HG03108 (cell line): ENCODE results near the gene DEPDC1B.
"Not testable (repeated sequence)": the region's sequence is repeated elsewhere in the genome, so short reads cannot be mapped to it uniquely, and the experiment has no call there.

Experiments used
- ATAC-seq: cut with Tn5 transposase; IDR thresholded peaks from one replicate; pipeline ENCODE4 v1.9.1; 2021; ENCODE audit warnings: moderate library complexity; ENCODE audit not compliant: unreplicated experiment

DEPDC1B gene

GRCh38 chr5:60590172-60590571 lies 109.8 kb downstream of the DEPDC1B start:
- ATAC-seq, result no peak

DNA sequence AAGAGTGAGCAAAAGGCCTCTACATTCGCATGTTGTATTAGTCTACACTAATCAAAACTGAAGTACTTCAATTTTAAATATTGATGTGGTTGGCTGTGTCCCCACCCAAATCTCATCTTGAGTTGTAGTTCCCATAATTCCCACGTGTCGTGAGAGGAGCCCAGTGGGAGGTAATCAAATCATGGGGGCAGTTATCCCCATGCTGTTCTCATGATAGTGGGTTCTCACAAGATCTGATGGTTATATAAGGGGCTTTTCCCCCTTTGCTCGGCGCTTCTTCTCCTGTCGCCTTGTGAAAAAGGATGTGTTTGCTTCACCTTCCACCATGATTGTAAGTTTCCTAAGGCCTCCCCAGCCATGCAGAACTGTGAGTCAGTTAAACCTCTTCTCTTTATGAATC lies 112.7 kb downstream of the DEPDC1B start:
- not testable (repeated sequence) for ATAC-seq

DNA sequence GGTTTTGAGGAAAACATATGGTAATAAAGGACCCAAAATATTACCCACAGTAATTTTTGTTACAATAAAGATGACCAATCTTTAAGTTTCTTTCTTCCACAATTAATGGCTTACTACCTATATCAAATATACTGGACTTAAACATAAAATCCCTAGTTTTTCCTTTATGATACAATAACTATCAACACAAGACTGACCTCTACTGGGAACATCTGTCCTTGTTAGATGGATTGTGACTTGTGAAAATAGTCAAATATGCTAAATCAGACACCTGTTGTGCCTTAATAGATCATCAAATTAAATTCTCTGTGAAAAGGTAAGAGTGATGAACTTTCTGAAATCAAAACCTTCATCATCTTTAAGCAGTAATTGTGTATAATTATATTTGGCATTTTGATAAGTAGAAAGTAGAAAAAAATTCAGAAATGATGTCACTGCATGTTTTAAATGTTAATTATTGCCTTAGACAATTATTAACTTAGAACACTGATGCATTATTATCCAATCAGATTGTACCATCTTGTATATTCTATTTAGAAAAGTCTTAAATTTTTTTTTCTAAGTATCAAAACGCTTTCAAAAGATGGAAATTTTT lies 113.6 kb downstream of the DEPDC1B start:
- no peak for ATAC-seq

GRCh38 chr5:60585618-60586017 lies 114.3 kb downstream of the DEPDC1B start:
- ATAC-seq, result no peak

DNA sequence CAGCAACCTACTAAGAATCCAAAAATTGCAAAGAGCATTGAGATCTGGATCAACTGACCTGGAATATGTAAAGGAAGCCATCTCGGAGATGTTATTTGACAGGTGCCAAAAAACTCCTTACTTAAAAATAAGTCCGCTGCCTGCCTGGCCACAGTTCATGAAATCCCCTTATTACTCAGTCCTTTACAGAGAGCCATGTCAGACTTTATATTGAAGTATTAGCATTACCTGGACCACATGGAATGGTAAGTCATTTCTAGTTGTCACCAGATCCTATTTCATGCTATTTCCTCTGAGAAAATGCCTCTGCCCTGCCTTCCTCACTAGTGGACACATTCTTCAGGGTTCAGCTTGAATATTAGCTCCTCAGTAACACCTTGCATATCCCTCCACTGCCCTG lies 115.7 kb downstream of the DEPDC1B start:
- ATAC-seq, result no peak

DNA sequence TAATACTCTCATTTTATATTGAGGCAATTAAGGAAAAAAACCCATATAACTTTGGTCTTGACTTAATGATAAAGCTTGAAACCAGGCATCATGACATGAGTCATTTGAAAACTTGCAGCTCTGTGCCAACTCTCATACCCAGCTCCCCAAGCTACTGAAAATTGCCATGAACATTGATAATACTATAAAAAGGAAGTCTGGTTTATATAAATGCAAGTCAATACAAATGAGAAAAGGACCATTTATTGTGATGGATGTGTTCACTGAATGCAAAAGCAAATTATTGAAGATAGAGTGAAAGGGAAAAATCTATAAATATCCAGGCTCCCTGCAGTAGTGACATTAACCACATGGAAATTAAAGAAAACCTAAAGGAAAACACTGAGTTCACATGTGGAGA lies 116.3 kb downstream of the DEPDC1B start:
- no peak for ATAC-seq

DNA sequence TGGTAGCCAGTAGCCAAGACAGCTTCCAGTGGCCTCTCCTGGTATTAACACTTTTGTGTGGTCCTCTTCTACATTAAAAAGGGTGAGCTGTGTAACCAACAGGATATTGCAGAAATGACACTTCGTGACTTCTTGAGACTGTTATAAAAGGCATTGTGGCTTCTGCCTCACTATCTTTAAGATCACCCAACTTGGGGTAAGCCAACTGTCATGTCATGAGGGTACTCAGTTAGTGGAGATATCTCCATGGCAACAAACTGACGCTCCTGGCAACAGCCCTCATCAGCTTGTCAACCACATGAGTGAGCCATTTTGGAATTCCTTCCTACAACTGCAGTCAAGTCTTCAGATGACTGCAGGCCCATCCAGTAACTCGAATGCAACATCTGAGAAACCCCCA lies 121.7 kb downstream of the DEPDC1B start:
- ATAC-seq, result no peak

DNA sequence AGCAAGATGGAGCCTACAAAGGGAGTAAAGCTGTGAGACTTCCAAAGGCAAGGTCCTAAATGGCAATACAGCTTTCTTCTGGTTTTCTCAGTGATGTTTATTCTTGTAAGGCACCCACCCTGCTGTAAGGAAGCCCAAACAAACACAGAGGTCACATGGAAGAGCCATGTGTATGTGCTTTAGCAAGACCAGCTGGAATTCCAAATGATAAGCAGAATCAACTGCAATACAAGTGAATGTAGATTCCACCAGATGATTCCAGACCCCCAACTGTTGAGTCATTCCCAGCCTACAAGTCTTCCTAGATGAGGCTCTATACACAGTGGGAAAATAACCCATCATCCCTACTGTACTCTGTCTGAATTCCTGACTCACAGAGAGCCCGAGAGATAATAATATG lies 122.8 kb downstream of the DEPDC1B start:
- ATAC-seq, result no peak

DNA sequence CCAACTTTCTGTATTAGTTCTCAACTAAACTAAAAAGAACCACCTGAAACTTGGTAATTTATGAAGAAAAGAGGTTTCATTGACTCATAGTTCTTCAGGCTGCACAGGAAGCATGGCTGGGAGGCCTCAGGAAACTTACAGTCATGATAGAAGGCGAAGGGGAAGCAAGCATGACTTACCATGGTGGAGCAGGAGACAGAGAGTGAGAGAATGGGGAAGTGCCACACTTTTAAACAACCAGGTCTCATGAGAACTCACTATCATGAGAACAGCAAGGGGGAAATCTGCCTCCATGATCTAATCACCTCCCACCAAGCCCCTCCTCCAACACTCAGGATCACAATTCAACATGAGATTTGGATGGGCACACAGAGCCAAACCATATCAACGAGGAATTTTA lies 123.5 kb downstream of the DEPDC1B start:
- no peak for ATAC-seq

DNA sequence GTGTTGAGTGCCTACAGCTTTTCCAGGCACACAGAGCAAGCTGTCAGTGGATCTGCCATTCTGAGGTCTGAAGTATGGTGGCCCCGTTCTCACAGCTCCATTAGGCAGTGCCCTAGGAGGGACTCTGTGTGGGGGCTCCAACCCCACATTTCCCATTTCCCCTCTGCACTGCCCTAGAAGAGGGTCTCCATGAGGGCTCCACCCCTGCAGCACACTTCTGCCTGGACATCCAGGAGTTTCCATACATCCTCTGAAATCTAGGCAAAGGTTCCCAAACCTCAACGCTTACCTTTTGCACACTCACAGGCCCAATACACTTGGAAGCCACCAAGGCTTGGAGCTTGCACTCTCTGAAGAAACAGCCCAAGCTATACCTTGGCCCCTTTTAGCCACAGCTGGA lies 131.3 kb downstream of the DEPDC1B start:
- ATAC-seq, result no peak

DNA sequence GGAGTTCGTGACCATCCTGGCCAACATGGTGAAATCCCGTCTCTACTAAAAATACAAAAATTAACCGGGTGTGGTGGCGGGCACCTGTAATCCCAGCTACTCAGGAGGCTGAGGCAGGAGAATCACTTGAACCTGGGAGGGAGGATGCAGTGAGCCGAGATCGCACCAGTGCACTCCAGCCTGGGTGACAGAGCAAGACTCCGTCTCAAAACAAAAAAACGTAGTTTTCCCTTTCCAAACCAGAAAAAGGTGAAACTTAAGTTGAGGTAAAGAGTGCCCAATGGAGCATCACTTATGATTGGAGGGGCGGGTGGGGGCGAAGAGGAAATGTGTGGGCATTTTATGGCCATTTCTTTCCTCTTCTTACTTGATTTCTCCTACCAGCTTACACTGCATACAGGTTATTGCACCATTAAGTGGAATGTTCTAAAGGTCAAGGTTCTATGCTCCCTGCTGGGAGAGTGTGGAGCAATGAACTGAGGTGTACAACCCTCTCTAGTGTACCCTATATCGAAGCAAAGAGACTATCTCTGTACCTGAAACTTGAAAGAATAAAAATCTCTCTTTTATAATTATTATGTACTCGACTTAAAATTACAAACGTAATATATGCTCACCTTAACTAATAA lies 136.2 kb downstream of the DEPDC1B start:
- no peak for ATAC-seq

DNA sequence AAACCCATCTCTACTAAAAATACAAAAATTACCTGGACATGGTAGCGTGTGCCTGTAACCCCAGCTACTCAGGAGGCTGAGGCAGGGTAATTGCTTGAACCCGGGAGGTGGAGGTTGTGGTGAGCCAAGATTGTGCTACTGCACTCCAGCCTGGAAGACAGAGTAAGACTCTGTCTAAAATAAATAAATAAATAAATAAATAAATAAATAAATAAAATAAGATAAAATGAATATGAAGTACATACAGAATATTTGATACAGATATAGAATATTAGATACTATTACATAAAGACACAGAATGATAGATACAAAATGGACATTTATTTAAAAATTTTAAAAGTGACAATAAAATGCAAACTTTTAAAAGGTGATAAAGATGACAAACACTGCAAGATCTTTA lies 146.7 kb downstream of the DEPDC1B start:
- not testable (repeated sequence) for ATAC-seq

- ATAC-seq, result no peak
These were observed 148.1 kb downstream of the DEPDC1B start for GRCh38 chr5:60551829-60552228.

DNA sequence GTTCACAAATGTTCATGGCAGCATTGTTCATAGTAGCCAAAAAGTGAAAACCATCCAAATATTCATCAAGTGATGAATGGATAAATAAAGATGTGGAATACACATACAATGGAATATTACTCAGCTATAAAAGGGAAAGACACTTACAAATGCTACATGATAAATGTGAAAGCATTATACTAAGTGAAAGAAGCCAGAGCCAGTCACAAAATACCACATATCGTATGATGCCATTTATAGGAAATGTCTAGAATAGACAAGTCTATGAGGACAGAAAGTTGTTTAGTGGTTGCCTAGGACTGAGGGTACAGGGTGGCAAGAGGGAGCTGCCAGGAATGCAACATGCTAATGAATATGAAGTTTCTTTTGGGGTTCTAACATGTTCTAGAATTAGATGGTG lies 148.7 kb downstream of the DEPDC1B start:
- ATAC-seq, result no peak

- no peak for ATAC-seq
These were observed 149.7 kb downstream of the DEPDC1B start for GRCh38 chr5:60550311-60550710.

DNA sequence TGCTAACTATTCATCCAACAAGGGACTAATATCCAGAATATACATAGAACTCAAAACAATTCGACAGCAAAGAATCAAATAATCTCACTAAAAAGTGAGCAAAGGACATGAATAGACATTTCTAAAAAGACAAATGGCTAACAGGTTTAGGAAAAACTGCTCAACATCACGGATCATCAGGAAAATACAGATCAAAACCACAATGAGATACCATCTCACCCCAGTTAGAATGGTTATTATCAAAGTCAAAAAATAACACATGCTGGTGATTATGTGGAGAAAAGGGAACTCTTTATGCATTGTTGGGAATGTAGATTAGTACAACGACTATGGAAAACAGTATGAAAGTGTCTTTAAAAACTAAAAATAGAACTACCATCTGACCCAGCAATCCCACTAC lies 150.1 kb downstream of the DEPDC1B start:
- ATAC-seq, result no peak
